GM12892 (cell line): ENCODE data around the gene GAL.

ENCODE experiments used
- DNase-seq: peaks from one replicate; pipeline ENCODE4 v3.0.0; 2011; ENCODE audit not compliant: insufficient read length
- FAIRE-seq: peaks from 2 replicates; lab custom pipeline; 2011; peaks lifted over from hg19 to GRCh38; lab: Jason Lieb, UNC
- POLR2A ChIP-seq: IDR thresholded peaks from 2 replicates; pipeline ENCODE4 v1.6.1; 2011; ENCODE audit warnings: low read depth, low read length, control low read depth
- POLR2AphosphoS5 ChIP-seq: IDR thresholded peaks from 2 replicates; pipeline ENCODE4 v1.6.1; 2011; ENCODE audit warnings: low read depth, low read length, control low read depth
- TAF1 ChIP-seq: IDR thresholded peaks from 2 replicates; pipeline ENCODE4 v1.6.1; 2011; ENCODE audit warnings: low read depth, mild to moderate bottlenecking, control low read depth, low read length, borderline replicate concordance

The GAL gene

GRCh38 chr11:68688881-68689280 lies 4.5 kb downstream of the GAL start:
- TF ChIP-seq POLR2AphosphoS5 (no peak), TAF1 (no peak), POLR2A (no peak)
- no peak for DNase-seq
- no peak for FAIRE-seq

GRCh38 chr11:68689737-68690625 lies 5.6 kb downstream of the GAL start:
- no peak for FAIRE-seq
- no peak for DNase-seq
- TF ChIP-seq POLR2A (no peak), TAF1 (no peak), POLR2AphosphoS5 (no peak)

GRCh38 chr11:68690671-68691401 lies 6.5 kb downstream of the GAL start:
- TF ChIP-seq TAF1, result no peak
- DNase-seq (no peak), FAIRE-seq (no peak)

- TF ChIP-seq POLR2AphosphoS5 (no peak), POLR2A (no peak), TAF1 (no peak)
- DNase-seq (no peak), FAIRE-seq (peak; percentile 57)
These were observed 7.0 kb downstream of the GAL start for GRCh38 chr11:68691402-68691784.

GRCh38 chr11:68692115-68692514 lies 7.8 kb downstream of the GAL start:
- TF ChIP-seq POLR2AphosphoS5, result no peak
- no peak for TF ChIP-seq POLR2A
- TF ChIP-seq TAF1, result no peak
- no peak for DNase-seq
- FAIRE-seq, result no peak

- no peak for DNase-seq
- FAIRE-seq, result no peak
- no peak for TF ChIP-seq POLR2A
- no peak for TF ChIP-seq TAF1
- TF ChIP-seq POLR2AphosphoS5, result no peak
These were observed 8.6 kb downstream of the GAL start for GRCh38 chr11:68692871-68693483.

- DNase-seq (no peak), FAIRE-seq (no peak)
- TF ChIP-seq POLR2A, result no peak
- no peak for TF ChIP-seq POLR2AphosphoS5
- no peak for TF ChIP-seq TAF1
These were observed 9.1 kb downstream of the GAL start for GRCh38 chr11:68693484-68693882.

- TF ChIP-seq POLR2AphosphoS5 (no peak), POLR2A (no peak), TAF1 (no peak)
- no peak for FAIRE-seq
These were observed 10.3 kb downstream of the GAL start for GRCh38 chr11:68694431-68695297.

GRCh38 chr11:68695531-68695930 lies 11.2 kb downstream of the GAL start:
- DNase-seq (no peak), FAIRE-seq (no peak)
- TF ChIP-seq POLR2AphosphoS5, result no peak
- TF ChIP-seq TAF1, result no peak
- TF ChIP-seq POLR2A, result no peak

More at GRCh38 chr11:68694431-68695297, 10.3 kb downstream of the GAL start:
- no peak for DNase-seq

GRCh38 chr11:68698993-68699392 lies 14.6 kb downstream of the GAL start:
- FAIRE-seq (no peak), DNase-seq (no peak)
- TF ChIP-seq POLR2A (no peak), TAF1 (no peak), POLR2AphosphoS5 (no peak)

GRCh38 chr11:68704887-68705286 lies 20.5 kb downstream of the GAL start:
- TF ChIP-seq POLR2A (no peak), POLR2AphosphoS5 (no peak), TAF1 (no peak)
- FAIRE-seq (no peak), DNase-seq (no peak)
